IPS-20b (cell line): Measurements from ENCODE around the gene UGGT2.
"Not testable (repeated sequence)": the region's sequence is repeated elsewhere in the genome, so short reads cannot be mapped to it uniquely, and the experiment has no call there.

Experiments
- H3K27ac ChIP-seq: one replicate; pipeline ENCODE4 v1.5.1; 2013; ENCODE audit warnings: low read length
- H3K27me3 ChIP-seq: 2 replicates; pipeline ENCODE4 v1.6.1; 2013; ENCODE audit warnings: mild to moderate bottlenecking, low read length, inconsistent platforms; ENCODE audit not compliant: insufficient read depth
- H3K36me3 ChIP-seq: 2 replicates; pipeline ENCODE4 v1.6.1; 2013; ENCODE audit warnings: low read depth, mild to moderate bottlenecking, inconsistent platforms, low read length, moderate library complexity; ENCODE audit not compliant: insufficient read depth
- H3K4me1 ChIP-seq: 2 replicates; pipeline ENCODE4 v1.6.1; 2013; ENCODE audit warnings: mild to moderate bottlenecking, control low read depth, inconsistent platforms, low read length, moderate library complexity; ENCODE audit not compliant: insufficient read depth
- H3K4me3 ChIP-seq: 2 replicates; pipeline ENCODE4 v1.5.1; 2013; ENCODE audit warnings: mild to moderate bottlenecking, low read length, inconsistent platforms
- H3K9ac ChIP-seq: 2 replicates; pipeline ENCODE4 v1.6.1; 2013; ENCODE audit warnings: low read depth, mild to moderate bottlenecking, inconsistent platforms, low read length, moderate library complexity
- H3K9me3 ChIP-seq: 2 replicates; pipeline ENCODE4 v1.6.1; 2013; ENCODE audit warnings: mild to moderate bottlenecking, low read depth, low read length, inconsistent platforms; ENCODE audit not compliant: insufficient read depth

Gene UGGT2

GRCh38 chr13:95882121-95882520 lies 171.1 kb downstream of the UGGT2 start:
- Histone ChIP-seq H3K9me3 (no peaks in the 10 kb centered on the region; the same call in 1 of the 2 replicates), H3K4me3 (no peak overlapping the region), H3K27me3 (no peaks in the 10 kb centered on the region), H3K4me1 (no peaks in the 10 kb centered on the region), H3K36me3 (peaks cover 20% of the 10 kb centered on the region; the same call in 1 of the 2 replicates), H3K9ac (no peak overlapping the region), H3K27ac (no peak overlapping the region)

GRCh38 chr13:95880331-95880730 lies 172.9 kb downstream of the UGGT2 start:
- Histone ChIP-seq H3K9me3 (no peaks in the 10 kb centered on the region), H3K9ac (no peak overlapping the region), H3K36me3 (peaks cover 31% of the 10 kb centered on the region; the same call in 1 of the 2 replicates), H3K27me3 (no peaks in the 10 kb centered on the region), H3K4me3 (no peak overlapping the region), H3K27ac (no peak overlapping the region), H3K4me1 (no peaks in the 10 kb centered on the region)

- Histone ChIP-seq H3K27ac (no peak overlapping the region), H3K9me3 (no peaks in the 10 kb centered on the region), H3K27me3 (no peaks in the 10 kb centered on the region), H3K9ac (no peak overlapping the region), H3K36me3 (0 out of 2 replicates have a peak, but pooled peaks cover 12% of the 10 kb centered on the region), H3K4me1 (no peaks in the 10 kb centered on the region), H3K4me3 (no peak overlapping the region)
These were observed 178.9 kb downstream of the UGGT2 start for GRCh38 chr13:95874286-95874685.

GRCh38 chr13:95870421-95870820 lies 182.8 kb downstream of the UGGT2 start:
- Histone ChIP-seq H3K9ac (no peak overlapping the region), H3K4me1 (no peaks in the 10 kb centered on the region), H3K27ac (no peak overlapping the region), H3K9me3 (no peaks in the 10 kb centered on the region), H3K4me3 (no peak overlapping the region), H3K27me3 (no peaks in the 10 kb centered on the region), H3K36me3 (no peaks in the 10 kb centered on the region)

GRCh38 chr13:95865080-95865615 lies 188.1 kb downstream of the UGGT2 start:
- Histone ChIP-seq H3K36me3 (peaks cover 4% of the 10 kb centered on the region; the same call in 1 of the 2 replicates), H3K4me3 (no peak overlapping the region), H3K27me3 (no peaks in the 10 kb centered on the region), H3K4me1 (no peaks in the 10 kb centered on the region), H3K9me3 (no peaks in the 10 kb centered on the region), H3K9ac (no peak overlapping the region), H3K27ac (no peak overlapping the region)

GRCh38 chr13:95862408-95862807 lies 190.8 kb downstream of the UGGT2 start:
- no peaks in the 10 kb centered on the region for H3K27me3 ChIP-seq
- no peak overlapping the region for H3K27ac ChIP-seq
- no peak overlapping the region for H3K4me3 ChIP-seq
- peaks cover 4% of the 10 kb centered on the region; the same call in 1 of the 2 replicates for H3K36me3 ChIP-seq
- no peaks in the 10 kb centered on the region for H3K9me3 ChIP-seq
- no peaks in the 10 kb centered on the region for H3K4me1 ChIP-seq
- H3K9ac ChIP-seq = no peak overlapping the region

- Histone ChIP-seq H3K9ac (no peak overlapping the region), H3K4me3 (no peak overlapping the region), H3K27me3 (no peaks in the 10 kb centered on the region), H3K4me1 (no peaks in the 10 kb centered on the region), H3K27ac (no peak overlapping the region), H3K9me3 (no peaks in the 10 kb centered on the region), H3K36me3 (peaks cover 4% of the 10 kb centered on the region; the same call in 1 of the 2 replicates)
These were observed 191.9 kb downstream of the UGGT2 start for GRCh38 chr13:95861296-95861695.

GRCh38 chr13:95858286-95859075 lies 194.7 kb downstream of the UGGT2 start:
- no peak overlapping the region for H3K4me3 ChIP-seq
- H3K9me3 ChIP-seq = no peaks in the 10 kb centered on the region
- no peaks in the 10 kb centered on the region for H3K27me3 ChIP-seq
- peaks cover 12% of the 10 kb centered on the region; the same call in 1 of the 2 replicates for H3K36me3 ChIP-seq
- H3K27ac ChIP-seq = no peak overlapping the region
- no peaks in the 10 kb centered on the region for H3K4me1 ChIP-seq
- no peak overlapping the region for H3K9ac ChIP-seq

- H3K9ac ChIP-seq, H3K4me1 ChIP-seq, H3K27ac ChIP-seq, H3K4me3 ChIP-seq, H3K27me3 ChIP-seq: not testable (repeated sequence)
- peaks cover 28% of the 10 kb centered on the region for H3K9me3 ChIP-seq
- peaks cover 18% of the 10 kb centered on the region for H3K36me3 ChIP-seq
These were observed 207.5 kb downstream of the UGGT2 start for GRCh38 chr13:95845656-95846055.

- H3K36me3 ChIP-seq = peaks cover 5% of the 10 kb centered on the region; the same call in 1 of the 2 replicates
- peaks cover 33% of the 10 kb centered on the region for H3K9me3 ChIP-seq
- no peaks in the 10 kb centered on the region for H3K27me3 ChIP-seq
- H3K4me1 ChIP-seq = no peaks in the 10 kb centered on the region
- no peak overlapping the region for H3K27ac ChIP-seq
- no peak overlapping the region for H3K4me3 ChIP-seq
- H3K9ac ChIP-seq = no peak overlapping the region
These were observed 210.3 kb downstream of the UGGT2 start for GRCh38 chr13:95842898-95843297.

GRCh38 chr13:95841894-95842293 lies 211.3 kb downstream of the UGGT2 start:
- Histone ChIP-seq H3K9me3 (peaks cover 28% of the 10 kb centered on the region), H3K27me3 (no peaks in the 10 kb centered on the region), H3K9ac (no peak overlapping the region), H3K4me1 (no peaks in the 10 kb centered on the region), H3K4me3 (no peak overlapping the region), H3K27ac (no peak overlapping the region), H3K36me3 (peaks cover 5% of the 10 kb centered on the region; the same call in 1 of the 2 replicates)
